ENCODE data around the gene IKZF3. TPM values are rescaled to one million over a fixed set of nuclear protein-coding genes. Genes with fewer than 3 reads are reported as not detected.

The IKZF3 gene
- total and polyA plus RNA-seq, 10 of the 15 experiments (the other 5 are each of a cell fraction or from before 2014, with no cell fraction given), result 5.5 to 98.2 (median 47.6) TPM

DNA sequence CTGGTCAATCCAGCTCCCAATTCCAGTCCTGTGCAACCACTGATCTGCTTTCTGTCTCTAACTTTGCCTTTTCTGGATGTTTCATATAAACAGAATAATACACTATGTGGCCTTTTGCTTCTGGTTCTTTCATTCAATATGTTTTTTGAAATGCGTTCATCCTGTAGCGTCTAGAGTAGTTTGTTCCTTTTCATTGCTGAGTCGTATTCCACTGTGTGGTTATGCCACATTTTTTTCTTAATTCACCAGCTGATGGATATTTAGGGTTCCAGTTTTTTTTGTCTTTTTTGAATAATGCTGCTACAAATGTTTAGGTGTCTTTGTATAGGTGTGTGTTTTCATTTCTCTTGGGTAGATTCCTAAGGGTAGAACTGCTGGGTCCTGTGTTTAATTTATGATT is 131.5 kb downstream of the IKZF3 start:
- Histone ChIP-seq H3K9me3 (replicated peaks; ENCODE audit: control insufficient read depth, insufficient read depth, low read length) (no peaks in the 10 kb centered on the region), H2AFZ (ENCODE audit: control insufficient read depth, low read depth, low read length) (no peak overlapping the region), H3K9ac (ENCODE audit: control insufficient read depth, insufficient read depth, low read length) (no peak overlapping the region), H3K4me1 (ENCODE audit: control insufficient read depth, insufficient read depth, low read length) (peaks cover 3% of the 10 kb centered on the region; the same call in 1 of the 2 replicates), H3K36me3 (ENCODE audit: control insufficient read depth in 2 of 2, insufficient read depth in 2 of 2, low read length in 1 of 2) (no peaks in the 10 kb centered on the region), H3K4me2 (ENCODE audit: control insufficient read depth, insufficient read depth) (no peak overlapping the region), H3K27me3 (replicated peaks in 1 of 2; ENCODE audit: control insufficient read depth in 2 of 2, insufficient read depth in 2 of 2, low read length in 1 of 2) (no peaks in the 10 kb centered on the region), H4K20me1 (ENCODE audit: control insufficient read depth, insufficient read depth) (no peaks in the 10 kb centered on the region), H3K79me2 (ENCODE audit: control insufficient read depth, insufficient read depth, low read length) (peaks cover 7% of the 10 kb centered on the region), H3K4me3 (no peak overlapping the region), H3K27ac (ENCODE audit: control insufficient read depth, insufficient read depth) (no peak overlapping the region)
- ATAC-seq (no peak), FAIRE-seq (no peak), DNase-seq (ENCODE audit: low read depth, low spot score) (no peak)
- intact Hi-C loops (cut with micrococcal nuclease; ENCODE audit: unreplicated experiment) (loop anchor here (5.0 kb wide), 1 partner anchor 110 kb away; no protein-coding TSS in a partner anchor), in situ Hi-C loops (cut with MboI) (no loop called here)
- BruUV-seq (replicated peaks), result no TSS peak
- SMC1A ChIA-PET (ENCODE audit: uncharacterized antibody, unreplicated experiment), result interaction anchor here (0.9 to 1.7 kb wide), 3 partner anchors 21 to 45 kb away, joined by 3 to 6 read pairs (median 4); partner anchors contain the start of gene PGAP3
- 98% methylated on average over 3 of the region's 3 CpGs for WGBS (ENCODE audit: insufficient coverage, insufficient replicate concordance, low lambda C conversion rate, missing lambda C conversion rate)
- RAD21 ChIA-PET (ENCODE audit: unreplicated experiment), result interaction anchor here (1.0 kb wide), 1 partner anchor 131 kb away, joined by 3 read pairs; the partner anchor contains the start of gene IKZF3
- CTCF ChIA-PET, result interaction anchor here (0.7 to 5.6 kb wide), 10 partner anchors 12 to 128 kb away, joined by 3 to 79 read pairs (median 12); partner anchors contain the start of genes PNMT and STARD3
- POLR2A ChIA-PET, result interaction anchor here (0.7 kb wide), 1 partner anchor 23 kb away, joined by 4 read pairs; no protein-coding TSS in a partner anchor
- TF ChIP-seq RB1 (IDR thresholded peaks at IDR 0.05; ENCODE audit: borderline replicate concordance), result no peak
- TF ChIP-seq, protein P1, sequence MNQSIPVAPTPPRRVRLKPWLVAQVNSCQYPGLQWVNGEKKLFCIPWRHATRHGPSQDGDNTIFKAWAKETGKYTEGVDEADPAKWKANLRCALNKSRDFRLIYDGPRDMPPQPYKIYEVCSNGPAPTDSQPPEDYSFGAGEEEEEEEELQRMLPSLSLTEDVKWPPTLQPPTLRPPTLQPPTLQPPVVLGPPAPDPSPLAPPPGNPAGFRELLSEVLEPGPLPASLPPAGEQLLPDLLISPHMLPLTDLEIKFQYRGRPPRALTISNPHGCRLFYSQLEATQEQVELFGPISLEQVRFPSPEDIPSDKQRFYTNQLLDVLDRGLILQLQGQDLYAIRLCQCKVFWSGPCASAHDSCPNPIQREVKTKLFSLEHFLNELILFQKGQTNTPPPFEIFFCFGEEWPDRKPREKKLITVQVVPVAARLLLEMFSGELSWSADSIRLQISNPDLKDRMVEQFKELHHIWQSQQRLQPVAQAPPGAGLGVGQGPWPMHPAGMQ (IDR thresholded peaks at IDR 0.05; ENCODE audit: borderline replicate concordance), result no peak
- no peak for TF ChIP-seq RELA (IDR thresholded peaks at IDR 0.05; ENCODE audit: borderline replicate concordance, partially characterized antibody)
- no peak for TF ChIP-seq HDAC2 (IDR thresholded peaks at IDR 0.05)
- no peak for TF ChIP-seq STAT3 (IDR thresholded peaks at IDR 0.05; ENCODE audit: low read depth, low read length)
- TF ChIP-seq HCFC1 (IDR thresholded peaks at IDR 0.05; ENCODE audit: low read length), result no peak
- TF ChIP-seq NFYB (IDR thresholded peaks at IDR 0.05; ENCODE audit: insufficient read depth, low read depth, low read length), result no peak
- no peak for TF ChIP-seq ZZZ3 (IDR thresholded peaks at IDR 0.05; ENCODE audit: control insufficient read depth, insufficient read length, low read depth)
- TF ChIP-seq BMI1 (IDR thresholded peaks at IDR 0.05; ENCODE audit: borderline replicate concordance), result no peak
